SK-N-MC (cell line): ENCODE results near the gene MYO9A.
"Not testable (repeated sequence)": the region's sequence is repeated elsewhere in the genome, so short reads cannot be mapped to it uniquely, and the experiment has no call there.

ENCODE experiments used
- DNase-seq: peaks from one replicate; pipeline ENCODE4 v3.0.0-alpha.2; 2011; ENCODE audit warnings: low read depth, low spot score
- H3K27ac ChIP-seq: fragments of 200-600 bp; sonication (generic); 2 replicates; pipeline ENCODE4 v1.5.1; 2016; ENCODE audit warnings: mixed run types
- H3K36me3 ChIP-seq: fragments of 200-600 bp; sonication (generic); 2 replicates; pipeline ENCODE4 v1.6.1; 2017; ENCODE audit warnings: antibody characterized with exemption, low read length, mixed read lengths; ENCODE audit not compliant: insufficient read depth
- H3K4me3 ChIP-seq: fragments of 200-600 bp; sonication (generic); 2 replicates; pipeline ENCODE4 v1.5.1; 2016
- H3K9ac ChIP-seq: fragments of 200-600 bp; sonication (generic); 2 replicates; pipeline ENCODE4 v1.8.0; 2017; ENCODE audit warnings: mixed run types, mixed read lengths; ENCODE audit not compliant: insufficient read length
- H3K9me3 ChIP-seq: fragments of 200-600 bp; sonication (generic); 2 replicates; pipeline ENCODE4 v1.6.1; 2017; ENCODE audit warnings: low read depth, mild to moderate bottlenecking, antibody characterized with exemption, low read length, moderate library complexity, mixed read lengths
- EZH2 ChIP-seq: fragments of 200-600 bp; sonication (generic); IDR thresholded peaks from one replicate; pipeline ENCODE4 v1.6.1; 2017; ENCODE audit warnings: antibody characterized with exemption
- FOXP2 ChIP-seq: optimal IDR thresholded peaks from 2 replicates; pipeline ENCODE3; 2011; ENCODE audit warnings: mild to moderate bottlenecking, moderate library complexity; ENCODE audit not compliant: insufficient read depth; ENCODE audit errors: extremely low read length, control extremely low read depth
- POLR2AphosphoS5 ChIP-seq: IDR thresholded peaks from 2 replicates; pipeline ENCODE4 v1.6.1; 2012; ENCODE audit warnings: mild to moderate bottlenecking, low read depth, low read length, borderline replicate concordance

Gene MYO9A

DNA sequence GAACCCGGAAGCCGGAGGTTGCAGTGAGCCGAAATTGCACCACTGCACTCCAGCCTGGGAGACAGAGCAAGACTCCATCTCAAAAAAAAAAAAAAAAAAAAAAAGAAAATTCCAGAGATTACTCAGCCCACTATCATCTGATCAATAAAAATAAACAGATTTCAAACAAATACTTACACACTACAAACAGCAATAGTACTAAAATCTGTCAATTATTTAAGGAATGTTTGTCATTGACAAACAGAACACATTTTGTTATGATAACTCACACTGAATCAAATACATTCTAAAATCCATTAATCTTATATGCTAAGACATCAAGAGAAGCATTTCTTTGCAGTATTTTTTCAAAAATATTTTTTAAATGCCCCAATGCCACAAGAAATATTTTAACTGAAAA is 7.6 kb downstream of the MYO9A start:
- no peak overlapping the region for H3K4me3 ChIP-seq
- H3K9ac ChIP-seq: no peak overlapping the region
- no peak for DNase-seq
- no peak overlapping the region for H3K27ac ChIP-seq
- TF ChIP-seq FOXP2: no peak
- no peak for TF ChIP-seq POLR2AphosphoS5
- TF ChIP-seq EZH2: no peak
- no peaks in the 10 kb centered on the region for H3K9me3 ChIP-seq
- no peaks in the 10 kb centered on the region for H3K36me3 ChIP-seq

DNA sequence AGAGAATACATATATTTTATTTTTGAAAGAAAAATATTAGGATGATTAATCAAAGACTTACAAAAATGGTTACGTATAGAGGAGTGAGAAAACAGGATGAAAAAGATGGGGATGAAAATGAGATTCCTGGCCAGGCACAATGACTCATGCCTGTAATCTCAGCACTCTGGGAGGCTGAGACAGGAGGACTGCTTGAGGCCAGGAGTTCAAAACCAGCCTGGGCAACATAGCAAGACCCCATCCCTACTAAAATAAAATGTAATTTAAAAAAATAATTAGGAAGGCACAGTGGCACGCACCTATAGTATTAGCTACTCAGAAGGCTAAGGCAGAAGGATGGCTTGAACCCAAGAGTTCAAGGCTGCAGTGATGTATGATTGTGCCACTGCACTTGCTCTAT is 11.9 kb downstream of the MYO9A start:
- Histone ChIP-seq H3K9me3 (no peaks in the 10 kb centered on the region), H3K9ac (no peak overlapping the region), H3K36me3 (no peaks in the 10 kb centered on the region), H3K27ac (no peak overlapping the region), H3K4me3 (no peak overlapping the region)
- no peak for TF ChIP-seq POLR2AphosphoS5
- no peak for TF ChIP-seq EZH2
- no peak for DNase-seq

DNA sequence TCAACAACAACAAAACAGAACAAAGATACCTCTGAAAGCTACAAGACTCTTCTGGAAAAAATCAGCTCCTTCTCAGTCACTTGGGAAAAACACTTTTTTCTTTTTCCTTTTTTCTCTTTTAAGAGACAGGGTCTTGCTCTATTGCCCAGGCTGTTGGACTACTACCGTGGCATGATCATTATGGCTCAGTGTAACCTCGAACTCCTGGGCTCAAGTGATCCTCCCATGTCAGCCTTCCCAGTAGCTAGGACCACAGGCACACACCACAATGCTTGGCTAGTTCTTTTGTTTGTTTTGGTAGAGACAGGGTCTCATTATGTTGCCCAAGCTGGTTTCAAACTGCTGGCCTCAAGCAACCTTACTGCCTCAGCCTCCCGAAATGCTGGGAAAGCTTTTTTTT is 12.8 kb downstream of the MYO9A start:
- no peak overlapping the region for H3K27ac ChIP-seq
- no peak overlapping the region for H3K4me3 ChIP-seq
- no peaks in the 10 kb centered on the region for H3K9me3 ChIP-seq
- no peak overlapping the region for H3K9ac ChIP-seq
- TF ChIP-seq POLR2AphosphoS5 (no peak), EZH2 (no peak)
- no peaks in the 10 kb centered on the region for H3K36me3 ChIP-seq
- no peak for DNase-seq

- H3K4me3 ChIP-seq, H3K9me3 ChIP-seq, H3K27ac ChIP-seq, H3K9ac ChIP-seq, H3K36me3 ChIP-seq, DNase-seq: not testable (repeated sequence)
Measured at GRCh38 chr15:72100551-72100950, 17.4 kb downstream of the MYO9A start.

- Histone ChIP-seq H3K9me3 (no peaks in the 10 kb centered on the region), H3K36me3 (no peaks in the 10 kb centered on the region; the same call in 1 of the 2 replicates), H3K27ac (no peak overlapping the region), H3K9ac (no peak overlapping the region), H3K4me3 (no peak overlapping the region)
- TF ChIP-seq FOXP2: no peak
- TF ChIP-seq EZH2: no peak
- TF ChIP-seq POLR2AphosphoS5: no peak
- no peak for DNase-seq
Measured at GRCh38 chr15:72099155-72099554, 18.8 kb downstream of the MYO9A start.

DNA sequence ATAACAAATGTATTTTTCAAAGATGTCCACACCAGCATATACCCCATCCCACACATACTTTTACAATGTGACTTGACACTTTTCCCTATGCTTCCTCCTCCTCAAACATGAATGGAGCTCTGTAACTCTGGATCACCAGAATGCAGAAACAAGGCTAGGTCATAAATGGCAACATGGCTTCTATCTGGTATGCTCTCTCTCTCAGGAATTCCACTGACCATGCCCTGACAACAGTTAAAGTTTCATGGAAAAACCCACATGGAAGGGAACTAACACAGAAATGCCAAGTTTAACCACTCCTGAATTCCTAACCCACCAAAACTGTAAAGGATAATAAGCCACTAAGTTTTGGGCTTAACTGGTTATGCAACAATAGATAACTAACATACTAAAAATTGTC is 19.9 kb downstream of the MYO9A start:
- Histone ChIP-seq H3K36me3 (no peaks in the 10 kb centered on the region; the same call in 1 of the 2 replicates), H3K4me3 (no peak overlapping the region), H3K9ac (no peak overlapping the region), H3K9me3 (no peaks in the 10 kb centered on the region), H3K27ac (no peak overlapping the region)
- DNase-seq: no peak
- TF ChIP-seq EZH2 (no peak), FOXP2 (no peak), POLR2AphosphoS5 (no peak)

DNA sequence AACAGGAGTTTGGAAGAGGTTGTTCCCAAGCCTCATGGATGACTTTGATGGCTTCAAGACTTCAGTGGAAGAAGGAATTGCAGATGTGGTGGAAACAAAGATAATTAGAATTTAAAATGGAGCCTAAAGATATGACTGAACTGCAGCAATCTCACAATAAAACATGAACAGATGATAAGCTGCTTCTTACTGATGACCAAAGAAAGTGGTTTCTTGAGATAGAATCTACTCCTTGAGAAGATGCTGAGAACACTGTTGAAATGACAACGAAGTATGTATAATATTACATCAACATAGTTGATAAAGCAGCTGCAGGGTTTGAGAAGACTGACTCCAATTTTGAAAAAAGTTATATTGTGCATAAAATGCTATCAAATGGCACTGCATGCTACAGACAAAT is 21.2 kb downstream of the MYO9A start:
- no peak for TF ChIP-seq EZH2
- no peak for TF ChIP-seq FOXP2
- TF ChIP-seq POLR2AphosphoS5: no peak
- Histone ChIP-seq H3K4me3 (no peak overlapping the region), H3K9me3 (no peaks in the 10 kb centered on the region), H3K36me3 (no peaks in the 10 kb centered on the region; the same call in 1 of the 2 replicates), H3K9ac (no peak overlapping the region), H3K27ac (no peak overlapping the region)
- DNase-seq: no peak

- TF ChIP-seq FOXP2: no peak
- TF ChIP-seq POLR2AphosphoS5: no peak
- TF ChIP-seq EZH2: no peak
- H3K9me3 ChIP-seq: no peaks in the 10 kb centered on the region
- no peak overlapping the region for H3K9ac ChIP-seq
- no peak overlapping the region for H3K4me3 ChIP-seq
- H3K27ac ChIP-seq: no peak overlapping the region
- no peaks in the 10 kb centered on the region; the same call in 1 of the 2 replicates for H3K36me3 ChIP-seq
- DNase-seq: no peak
Measured at GRCh38 chr15:72092691-72093090, 25.3 kb downstream of the MYO9A start.

- DNase-seq: no peak
- TF ChIP-seq POLR2AphosphoS5 (no peak), EZH2 (no peak), FOXP2 (no peak)
- no peaks in the 10 kb centered on the region for H3K9me3 ChIP-seq
- H3K36me3 ChIP-seq: no peaks in the 10 kb centered on the region; the same call in 1 of the 2 replicates
- no peak overlapping the region for H3K9ac ChIP-seq
- no peak overlapping the region for H3K27ac ChIP-seq
- H3K4me3 ChIP-seq: no peak overlapping the region
Measured at GRCh38 chr15:72092006-72092405, 25.9 kb downstream of the MYO9A start.
